SH-SY5Y (cell line): ENCODE measurements around the gene SLC35A2.

Source experiments
- GATA2 ChIP-seq: IDR thresholded peaks from 2 replicates; pipeline ENCODE4 v1.6.1; 2011; ENCODE audit warnings: mild to moderate bottlenecking, low read depth, low read length
- GATA3 ChIP-seq: IDR thresholded peaks from 2 replicates; pipeline ENCODE4 v1.6.1; 2011; ENCODE audit warnings: low read depth, mild to moderate bottlenecking, low read length, moderate library complexity

- no peak for TF ChIP-seq GATA3
- TF ChIP-seq GATA2, result no peak
Observed at GRCh38 chrX:48904180-48904579, 7.3 kb downstream of the SLC35A2 start.
